Sigmoid colon (tissue), 4 donors: ENCODE results near the gene TMEM37.

ENCODE experiments used
- EP300 ChIP-seq, 4 donors: sonication (generic); formaldehyde crosslinking; IDR thresholded peaks; one replicate each; pipeline ENCODE4 v1.6.1; 2017; ENCODE audit warnings: antibody characterized with exemption in 4 of 4
- POLR2A ChIP-seq, 2 donors: fragments of 450-650 bp; IDR thresholded peaks; one replicate each; pipeline ENCODE4 v1.6.1; 2016; ENCODE audit warnings: antibody characterized with exemption in 2 of 2, mild to moderate bottlenecking in 2 of 2, moderate library complexity in 2 of 2
- TF ChIP-seq, protein P1 (sequence below), 4 experiments: fragments of 450-650 bp in 3 of 4; fragments of 200-600 bp in 1 of 4; IDR thresholded peaks; one replicate each; pipeline ENCODE4 v1.5.1; 2016 to 2019; ENCODE audit warnings: antibody characterized with exemption in 4 of 4, mild to moderate bottlenecking in 3 of 4, moderate library complexity in 2 of 4

DNA sequence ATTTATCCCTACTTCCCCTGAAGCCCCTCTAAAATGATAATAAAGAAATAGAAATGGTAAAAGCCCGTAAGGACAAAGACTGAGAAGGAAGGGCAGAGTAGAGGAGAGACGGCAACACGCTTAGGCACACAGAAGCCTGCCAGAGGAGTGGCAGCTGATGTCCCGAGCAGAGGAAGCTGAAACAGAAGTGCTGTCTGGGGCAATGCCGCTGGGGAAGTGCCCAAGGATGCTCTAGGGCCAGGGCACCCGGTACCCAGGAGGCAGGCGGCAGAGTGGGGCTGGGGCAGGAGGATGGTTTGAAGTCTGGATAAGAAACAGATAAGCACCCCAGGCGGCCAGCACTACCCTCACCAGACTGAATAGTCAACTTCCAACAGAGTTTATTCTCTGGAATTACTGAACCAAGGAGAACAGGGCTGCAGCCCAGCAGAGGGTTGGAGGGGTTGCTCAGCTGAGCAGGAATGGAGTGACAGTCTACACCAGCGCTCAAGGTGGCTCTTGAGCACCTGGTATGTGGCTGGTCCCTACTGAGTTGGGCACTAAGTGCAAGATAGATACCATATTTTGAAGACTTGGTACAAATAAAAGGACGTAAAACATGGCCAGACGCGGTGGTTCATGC is 22.4 kb downstream of the TMEM37 start:
- TF ChIP-seq, protein P1, sequence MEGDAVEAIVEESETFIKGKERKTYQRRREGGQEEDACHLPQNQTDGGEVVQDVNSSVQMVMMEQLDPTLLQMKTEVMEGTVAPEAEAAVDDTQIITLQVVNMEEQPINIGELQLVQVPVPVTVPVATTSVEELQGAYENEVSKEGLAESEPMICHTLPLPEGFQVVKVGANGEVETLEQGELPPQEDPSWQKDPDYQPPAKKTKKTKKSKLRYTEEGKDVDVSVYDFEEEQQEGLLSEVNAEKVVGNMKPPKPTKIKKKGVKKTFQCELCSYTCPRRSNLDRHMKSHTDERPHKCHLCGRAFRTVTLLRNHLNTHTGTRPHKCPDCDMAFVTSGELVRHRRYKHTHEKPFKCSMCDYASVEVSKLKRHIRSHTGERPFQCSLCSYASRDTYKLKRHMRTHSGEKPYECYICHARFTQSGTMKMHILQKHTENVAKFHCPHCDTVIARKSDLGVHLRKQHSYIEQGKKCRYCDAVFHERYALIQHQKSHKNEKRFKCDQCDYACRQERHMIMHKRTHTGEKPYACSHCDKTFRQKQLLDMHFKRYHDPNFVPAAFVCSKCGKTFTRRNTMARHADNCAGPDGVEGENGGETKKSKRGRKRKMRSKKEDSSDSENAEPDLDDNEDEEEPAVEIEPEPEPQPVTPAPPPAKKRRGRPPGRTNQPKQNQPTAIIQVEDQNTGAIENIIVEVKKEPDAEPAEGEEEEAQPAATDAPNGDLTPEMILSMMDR (IDR thresholded peaks at IDR 0.05), result no peak
- TF ChIP-seq POLR2A (IDR thresholded peaks at IDR 0.05) (no peak), EP300 (IDR thresholded peaks at IDR 0.05) (no peak)
